Coronary artery (tissue), 2 donors: ENCODE measurements around the gene CXCL10.
"Not testable (repeated sequence)": the region's sequence is repeated elsewhere in the genome, so short reads cannot be mapped to it uniquely, and the experiment has no call there.

ENCODE experiments used
- DNase-seq: peaks from one replicate; pipeline ENCODE4 v3.0.0-alpha.2; 2017; ENCODE audit warnings: low spot score
- H3K27ac ChIP-seq, 2 donors: fragments of 200-600 bp; sonication (generic); one replicate each; pipeline ENCODE4 v1.5.1; 2016 to 2019
- H3K4me3 ChIP-seq: fragments of 200-600 bp; sonication (generic); 2 replicates; pipeline ENCODE4 v1.5.1; 2016; ENCODE audit warnings: mild to moderate bottlenecking, moderate library complexity
- CTCF ChIP-seq: fragments of 200-600 bp; sonication (generic); IDR thresholded peaks from one replicate; pipeline ENCODE4 v1.5.1; 2019; ENCODE audit warnings: antibody characterized with exemption

Gene CXCL10

GRCh38 chr4:76001700-76002099 is 21.6 kb downstream of the CXCL10 start:
- H3K27ac ChIP-seq, result no peak overlapping the region
- TF ChIP-seq CTCF, result no peak
- no peak overlapping the region for H3K4me3 ChIP-seq
- DNase-seq, result no peak

GRCh38 chr4:76000279-76000678 is 23.0 kb downstream of the CXCL10 start:
- TF ChIP-seq CTCF, result no peak
- no peak overlapping the region for H3K27ac ChIP-seq
- no peak overlapping the region for H3K4me3 ChIP-seq
- DNase-seq, result no peak

DNA sequence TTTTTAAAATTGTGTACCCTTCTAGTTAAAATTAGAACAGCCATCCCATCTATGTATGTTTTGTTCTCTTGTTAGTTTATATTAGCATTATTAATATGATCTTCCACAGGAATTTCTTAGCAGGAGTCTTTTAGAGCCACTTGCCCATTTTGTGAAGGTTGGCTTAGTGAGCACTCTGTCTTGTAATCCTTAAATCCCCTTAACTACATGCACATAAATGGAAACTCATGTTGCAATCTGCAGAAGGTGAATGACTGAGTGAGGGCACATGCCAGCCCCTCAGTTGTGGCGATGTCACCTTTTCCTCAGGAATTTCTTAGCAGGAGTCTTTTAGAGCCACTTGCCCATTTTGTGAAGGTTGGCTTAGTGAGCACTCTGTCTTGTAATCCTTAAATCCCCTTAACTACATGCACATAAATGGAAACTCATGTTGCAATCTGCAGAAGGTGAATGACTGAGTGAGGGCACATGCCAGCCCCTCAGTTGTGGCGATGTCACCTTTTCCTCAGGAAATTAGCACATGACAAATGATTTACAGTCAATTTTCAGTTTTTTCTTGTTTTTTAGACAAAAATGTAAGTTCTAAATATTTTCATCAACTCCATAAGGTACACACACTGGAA is 24.7 kb downstream of the CXCL10 start:
- H3K27ac ChIP-seq, H3K4me3 ChIP-seq, DNase-seq: not testable (repeated sequence)

GRCh38 chr4:75997946-75998345 is 25.4 kb downstream of the CXCL10 start:
- no peak for DNase-seq
- TF ChIP-seq CTCF, result no peak
- Histone ChIP-seq H3K4me3 (no peak overlapping the region), H3K27ac (no peak overlapping the region)

GRCh38 chr4:75997081-75997480 is 26.2 kb downstream of the CXCL10 start:
- no peak for DNase-seq
- H3K4me3 ChIP-seq, result no peak overlapping the region
- TF ChIP-seq CTCF, result no peak
- no peak overlapping the region for H3K27ac ChIP-seq

DNA sequence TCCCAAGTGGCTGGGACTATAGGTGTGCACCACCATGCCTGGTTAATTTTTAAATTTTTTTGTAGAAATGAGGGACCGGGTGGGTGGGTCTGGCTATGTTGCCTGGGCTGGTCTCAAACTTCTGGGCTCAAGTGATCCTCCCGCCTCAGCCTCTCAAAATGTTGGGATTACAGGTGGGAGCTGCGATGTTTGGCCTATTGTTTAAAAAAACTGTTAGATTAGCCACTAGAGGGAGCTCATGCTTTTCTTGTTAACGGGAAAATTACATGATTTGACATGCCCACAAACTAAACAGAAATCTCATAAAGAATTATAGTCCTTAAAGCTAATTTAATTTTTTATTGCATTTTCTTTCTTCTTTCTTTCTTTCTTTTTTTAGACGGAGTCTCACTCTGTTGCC is 27.6 kb downstream of the CXCL10 start:
- peak; percentile 57 for TF ChIP-seq CTCF
- Histone ChIP-seq H3K27ac (no peak overlapping the region), H3K4me3 (no peak overlapping the region)
- DNase-seq, result no peak

DNA sequence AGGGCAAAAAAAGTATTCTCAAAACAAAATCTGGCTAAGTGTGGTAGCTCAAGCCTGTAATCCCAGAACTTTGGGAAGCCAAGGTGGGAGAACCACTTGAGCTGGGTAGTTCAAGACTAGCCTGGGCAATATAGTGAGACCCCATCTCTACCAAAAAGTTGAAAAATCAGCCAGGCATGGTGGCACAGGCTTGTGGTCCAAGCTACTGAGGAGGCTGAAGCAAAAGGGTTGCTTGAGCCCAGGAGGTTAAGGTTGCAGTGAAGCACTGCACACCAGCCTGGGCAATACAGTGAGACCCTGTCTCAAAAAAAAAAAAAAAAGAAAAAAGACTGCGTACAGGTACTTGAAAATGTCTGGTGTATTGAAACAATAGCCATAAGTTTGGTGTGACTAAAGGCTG is 30.8 kb downstream of the CXCL10 start:
- no peak for TF ChIP-seq CTCF
- Histone ChIP-seq H3K4me3 (no peak overlapping the region), H3K27ac (no peak overlapping the region)
- DNase-seq, result no peak
